Hindlimb muscle (tissue), 1 donor: ENCODE data around the gene CDKAL1. TPM values are rescaled to one million over a fixed set of nuclear protein-coding genes. Genes with fewer than 3 reads are reported as not detected.

ENCODE experiments used
- DNase-seq: peaks from one replicate; pipeline ENCODE4 v3.0.0-alpha.2; 2013
- polyA plus RNA-seq: library from polyadenylated mRNA; unstranded; fragments of 120-200 nt; gene quantifications from one replicate; pipeline ENCODE4 v1.2.1, GENCODE V29; 2013; ENCODE audit not compliant: insufficient read length

Gene CDKAL1
- polyA plus RNA-seq, 1 donor = 13.2 TPM

DNA sequence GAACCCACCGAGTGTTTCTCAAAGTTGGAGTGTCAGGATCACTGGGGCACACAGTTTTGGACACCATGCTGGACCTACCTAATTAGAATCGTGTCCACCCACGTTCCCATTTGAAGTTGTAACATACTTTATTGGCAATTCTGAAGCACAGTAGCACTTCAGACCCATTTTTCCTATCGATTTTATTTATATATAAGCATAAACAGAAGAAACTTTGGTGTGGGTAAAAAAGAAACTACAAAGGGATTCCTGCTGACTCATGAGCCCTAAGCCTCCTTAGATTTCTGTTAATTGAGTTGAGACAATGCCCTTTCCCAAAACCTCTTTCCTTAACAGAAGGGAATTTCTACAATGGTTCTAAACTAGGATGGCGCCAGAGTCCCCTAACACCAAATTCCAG lies 398.0 kb downstream of the CDKAL1 start:
- no peak for DNase-seq

DNA sequence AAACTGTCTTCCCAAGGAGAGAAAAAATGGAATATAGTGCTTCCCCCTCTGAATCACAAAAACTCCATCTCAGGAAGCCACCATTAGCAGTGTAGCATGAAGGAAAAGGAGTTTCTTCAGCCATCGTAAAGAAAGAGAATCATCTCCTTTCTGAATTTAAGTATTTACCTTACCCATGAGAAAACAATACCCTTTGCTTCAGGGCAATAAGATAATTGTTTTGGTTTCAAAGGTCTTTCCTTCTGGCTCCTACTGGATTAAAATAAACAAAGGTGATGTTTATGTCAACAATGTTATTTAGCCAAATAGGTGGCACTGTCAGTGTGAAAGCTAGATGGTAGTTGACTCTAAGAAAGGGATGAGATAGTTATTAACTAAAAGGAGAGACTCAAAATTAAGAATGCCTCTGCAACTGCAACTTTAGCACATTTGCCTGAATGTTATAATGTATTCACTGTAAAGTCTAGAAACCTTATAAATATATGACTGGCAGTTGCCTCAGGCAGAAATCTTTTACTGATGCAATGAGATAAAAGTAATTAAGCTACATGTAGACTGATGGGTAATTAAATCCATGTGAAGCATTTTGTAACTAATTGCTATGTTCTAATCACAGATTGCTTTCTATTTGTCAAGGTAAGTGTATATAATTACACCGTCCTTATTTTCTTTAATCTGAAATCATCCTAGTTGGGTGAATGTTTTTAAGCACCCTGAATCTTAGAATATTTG lies 399.0 kb downstream of the CDKAL1 start:
- DNase-seq = no peak

DNA sequence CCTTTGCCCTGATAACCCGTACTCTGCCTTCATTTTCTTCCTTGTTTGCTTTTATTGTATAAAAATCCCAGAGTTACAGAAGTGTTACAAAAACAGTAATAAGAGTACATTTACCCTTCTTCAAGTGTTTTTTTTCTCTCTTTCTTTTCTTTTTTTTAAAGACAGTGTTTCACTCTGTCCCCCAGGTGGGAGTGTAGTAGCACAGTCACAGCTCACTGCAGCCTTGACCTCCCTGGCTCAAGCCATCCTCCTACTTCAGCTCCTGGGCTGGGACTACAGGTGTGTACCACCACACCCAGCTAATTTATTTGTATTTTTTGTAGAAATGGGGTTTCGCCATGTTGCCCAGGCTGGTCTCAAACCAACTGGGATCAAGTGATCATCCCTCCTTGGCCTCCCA lies 402.7 kb downstream of the CDKAL1 start:
- no peak for DNase-seq

DNA sequence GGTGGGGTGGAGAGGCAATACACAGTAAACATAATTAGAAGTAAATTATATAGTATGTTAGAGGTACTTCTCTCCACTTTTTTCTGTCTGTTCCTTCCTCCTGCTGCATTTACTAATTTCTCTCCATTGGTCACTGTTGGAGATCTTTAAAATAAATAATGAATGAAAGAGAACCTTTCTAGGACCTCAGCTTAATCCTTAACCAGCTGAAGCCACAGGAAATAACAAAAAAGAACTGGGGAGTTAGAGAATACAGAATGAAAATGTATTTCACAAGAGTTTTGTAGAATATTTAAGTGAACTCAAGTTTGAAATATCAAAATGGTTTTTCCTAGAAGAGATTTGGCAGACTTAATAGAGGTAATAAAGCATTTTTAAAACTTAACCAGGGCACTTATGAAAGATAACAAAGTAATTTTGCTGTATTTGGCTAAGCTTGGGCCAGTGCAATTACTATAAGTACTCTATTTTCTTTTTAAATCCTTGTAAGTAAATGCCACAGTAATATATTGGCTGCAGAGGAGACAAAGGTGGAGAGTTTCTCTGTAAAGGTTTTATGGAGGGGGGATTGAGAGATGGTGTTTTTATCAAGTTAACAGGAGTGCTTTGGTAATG lies 405.0 kb downstream of the CDKAL1 start:
- no peak for DNase-seq

DNA sequence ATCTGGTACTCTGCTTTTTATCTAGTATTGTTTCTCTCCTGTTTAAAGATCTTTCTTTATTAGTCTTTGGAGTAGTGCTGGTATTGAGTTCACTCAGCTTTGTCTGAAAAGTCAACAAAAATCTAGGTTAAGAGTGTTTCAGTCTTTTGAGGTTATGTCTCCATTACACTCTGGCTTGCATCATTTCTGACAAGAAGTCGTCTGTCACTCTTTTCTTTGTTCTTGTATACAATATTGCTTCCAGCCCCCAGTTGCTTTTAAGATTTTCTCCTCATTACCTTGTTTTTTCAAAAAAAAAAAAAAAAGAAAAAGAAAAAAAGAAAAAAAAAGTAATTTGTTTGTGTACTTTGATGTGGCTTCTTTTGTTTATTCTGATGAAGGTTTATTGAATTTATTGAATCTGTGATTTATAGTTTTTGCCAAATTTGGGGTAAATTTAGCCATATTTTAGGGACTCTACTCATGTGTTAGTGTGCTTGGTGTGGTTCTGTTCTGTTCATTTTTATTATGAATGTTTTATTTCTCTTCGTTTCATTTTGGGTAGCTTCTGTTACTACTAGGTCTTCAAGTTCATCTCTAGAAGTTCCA lies 408.9 kb downstream of the CDKAL1 start:
- no peak for DNase-seq

DNA sequence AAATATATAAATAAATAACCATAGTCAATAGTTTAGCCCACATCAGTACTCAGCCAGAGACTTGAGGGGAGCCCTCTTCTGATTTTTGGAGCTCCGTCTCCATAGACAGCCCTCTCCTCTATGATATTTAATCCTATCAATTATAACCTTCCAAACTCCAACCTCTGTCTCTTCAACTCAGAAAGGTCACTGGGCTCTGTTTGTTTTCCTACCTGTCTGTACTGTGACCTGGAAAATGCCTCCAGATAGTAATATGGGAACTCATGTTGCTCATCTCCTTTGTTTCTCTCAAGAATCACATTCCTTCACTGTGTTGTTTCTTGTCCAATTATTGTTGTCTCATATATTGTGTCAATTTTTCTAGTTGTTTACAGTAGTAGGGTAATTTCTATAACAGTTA lies 409.7 kb downstream of the CDKAL1 start:
- no peak for DNase-seq

DNA sequence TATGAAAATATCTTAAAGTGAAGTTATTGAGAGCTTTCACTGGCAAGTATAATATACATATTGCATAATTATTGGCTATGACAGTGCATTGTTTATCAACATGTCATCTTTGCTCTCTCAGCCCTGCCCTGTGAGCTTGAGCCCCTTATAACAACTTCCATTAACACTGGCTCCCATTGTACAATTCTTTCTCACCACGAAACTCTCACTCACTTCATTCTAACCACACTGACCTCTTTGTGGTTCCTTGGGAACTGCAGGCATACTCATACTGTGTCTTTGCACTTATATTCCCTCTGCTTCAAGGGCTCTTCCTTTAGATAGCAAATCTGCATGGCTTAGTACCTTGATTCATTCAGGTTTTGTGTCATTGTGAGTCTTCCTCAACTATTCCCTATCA lies 411.8 kb downstream of the CDKAL1 start:
- no peak for DNase-seq

DNA sequence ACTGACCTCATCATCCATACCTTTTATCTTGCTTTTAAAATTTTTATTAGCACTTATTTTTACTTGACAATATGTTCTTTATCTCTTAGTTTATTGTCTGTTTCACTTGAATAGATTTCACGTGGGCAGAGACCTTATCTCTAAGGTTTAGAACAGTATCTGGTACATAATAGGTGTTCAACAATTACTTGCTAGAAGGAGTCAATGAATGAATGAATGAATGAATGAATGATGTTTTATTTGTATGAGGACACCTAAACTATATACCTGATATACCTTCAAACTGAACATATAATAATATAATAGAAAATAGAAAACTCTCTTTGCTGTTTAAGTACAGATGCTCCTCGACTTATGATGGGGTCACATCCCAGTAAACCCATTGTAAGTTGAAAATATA lies 412.6 kb downstream of the CDKAL1 start:
- no peak for DNase-seq

DNA sequence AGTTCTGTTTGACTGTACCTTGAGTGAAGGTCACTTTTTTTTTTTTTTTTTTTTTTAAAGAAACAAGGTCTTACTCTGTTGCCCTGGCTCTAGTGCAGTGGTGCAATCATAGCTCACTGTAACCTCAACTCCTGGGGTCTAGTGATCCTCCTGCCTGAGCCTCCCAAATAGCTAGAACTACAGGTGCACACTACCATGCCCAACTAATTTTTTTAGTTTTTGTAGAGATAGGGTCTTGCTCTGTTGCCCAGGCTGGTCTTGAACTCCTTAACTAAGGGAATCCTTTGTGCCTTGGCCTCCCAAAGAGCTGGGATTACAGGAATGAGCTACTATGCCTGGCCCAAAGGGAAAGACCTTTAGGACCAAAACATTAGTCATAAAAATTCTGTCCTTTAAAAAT lies 413.7 kb downstream of the CDKAL1 start:
- DNase-seq = no peak

DNA sequence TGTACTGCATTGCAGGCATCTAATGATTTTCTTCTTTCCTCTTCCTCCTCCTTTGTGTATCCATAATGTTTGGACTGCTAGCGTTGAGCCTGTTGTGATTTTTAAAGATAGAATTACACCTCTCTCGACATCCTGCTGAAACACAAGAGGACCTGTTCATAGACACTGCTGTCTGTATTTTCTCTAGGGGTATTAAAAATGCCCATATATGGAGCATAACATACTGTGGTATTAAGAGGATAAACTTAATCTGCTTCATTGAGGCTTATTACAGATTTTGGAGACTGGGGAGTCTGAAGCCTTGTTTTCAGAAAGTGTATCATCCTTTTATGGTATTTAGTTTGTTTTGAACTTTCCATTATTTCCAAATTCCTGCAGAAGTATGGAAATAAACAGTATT lies 414.3 kb downstream of the CDKAL1 start:
- DNase-seq = no peak

DNA sequence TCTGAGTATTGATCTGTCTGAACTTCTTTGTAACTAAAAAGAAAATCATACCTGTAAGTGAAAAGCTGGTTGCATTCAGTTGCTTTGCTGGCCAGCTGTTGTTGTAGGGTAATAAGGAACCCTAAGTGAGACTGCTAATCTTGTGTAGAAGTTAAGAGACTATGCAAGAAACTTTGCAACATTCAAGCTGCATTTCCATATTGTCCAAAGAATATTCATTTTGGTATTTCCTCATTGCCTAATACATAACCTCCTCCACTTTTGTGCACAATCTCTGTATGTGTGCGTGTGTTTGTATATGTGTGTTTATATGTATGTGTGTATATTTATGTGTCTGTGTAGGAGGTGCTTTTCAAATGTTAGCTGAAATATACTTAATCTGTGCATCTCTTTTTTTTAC lies 414.9 kb downstream of the CDKAL1 start:
- no peak for DNase-seq

DNA sequence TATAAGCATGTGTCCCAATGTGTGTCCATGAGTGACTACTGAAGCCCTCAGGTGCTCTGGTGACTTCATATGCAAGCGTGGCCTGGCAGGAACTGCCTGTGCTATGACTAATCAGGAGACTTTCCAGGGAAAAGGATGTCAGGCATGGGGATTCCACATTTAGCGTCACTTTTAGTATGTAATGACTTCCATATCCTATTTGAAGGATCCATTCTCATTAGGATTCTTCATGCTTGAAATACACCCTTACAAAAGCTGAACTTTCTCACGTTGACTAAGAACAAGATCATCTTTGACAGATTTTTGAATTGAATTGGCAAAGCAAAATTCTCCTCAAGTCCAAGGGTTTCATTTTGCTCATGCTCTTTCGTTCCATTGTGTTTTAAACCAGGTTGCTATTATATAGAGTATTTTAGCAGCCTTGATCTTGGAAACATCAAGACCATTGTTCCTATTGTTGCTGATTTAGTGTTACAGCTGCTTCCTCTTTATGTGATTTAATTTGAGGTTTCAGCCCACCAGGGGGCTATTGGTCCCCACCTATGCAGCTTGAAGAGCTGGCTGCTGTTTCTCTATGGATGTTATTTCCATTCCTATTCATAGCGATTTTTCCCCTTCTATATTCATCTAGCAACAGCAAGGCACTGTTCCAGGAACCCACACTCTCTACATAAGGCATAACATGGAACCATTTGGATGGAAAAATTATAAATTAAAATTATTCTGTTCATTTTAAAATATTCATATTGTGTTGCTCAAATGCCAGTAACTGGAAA lies 418.6 kb downstream of the CDKAL1 start:
- peak; percentile 78 for DNase-seq

DNA sequence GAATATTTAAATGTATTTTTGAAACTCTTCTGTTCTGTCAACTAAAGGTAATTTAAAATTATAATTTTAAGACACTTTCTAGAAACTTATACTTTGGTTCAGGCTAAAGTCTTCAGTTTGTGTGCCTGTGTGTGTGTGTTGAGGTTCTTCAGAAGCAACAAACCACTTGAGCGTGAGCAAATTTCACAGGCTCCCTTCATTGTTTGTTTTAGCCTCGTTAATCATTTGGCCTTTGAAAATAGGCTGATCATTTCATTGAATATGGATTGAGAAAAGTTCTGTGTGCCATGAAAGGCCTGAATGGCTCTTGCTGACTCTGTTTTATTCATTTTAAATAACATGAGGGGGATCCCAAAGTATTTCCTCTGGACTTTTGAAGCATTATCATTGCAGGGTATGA lies 420.1 kb downstream of the CDKAL1 start:
- DNase-seq = no peak

DNA sequence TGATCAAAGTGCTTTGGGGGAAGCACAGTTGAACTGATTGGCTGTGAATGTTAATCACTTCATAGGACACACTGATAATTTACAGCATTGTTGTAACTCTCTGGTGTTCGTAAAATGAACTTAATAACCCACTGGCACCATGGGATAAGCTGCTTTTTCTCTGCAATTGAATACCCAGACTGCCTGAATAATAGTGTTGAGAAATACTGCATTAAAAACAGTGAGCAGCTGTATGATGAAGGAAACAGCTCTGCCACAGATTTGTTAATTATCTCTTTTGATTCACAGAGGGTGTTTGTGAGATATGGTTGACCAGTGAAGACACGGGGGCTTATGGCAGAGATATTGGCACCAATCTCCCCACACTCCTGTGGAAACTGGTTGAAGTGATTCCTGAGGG lies 420.9 kb downstream of the CDKAL1 start:
- no peak for DNase-seq

DNA sequence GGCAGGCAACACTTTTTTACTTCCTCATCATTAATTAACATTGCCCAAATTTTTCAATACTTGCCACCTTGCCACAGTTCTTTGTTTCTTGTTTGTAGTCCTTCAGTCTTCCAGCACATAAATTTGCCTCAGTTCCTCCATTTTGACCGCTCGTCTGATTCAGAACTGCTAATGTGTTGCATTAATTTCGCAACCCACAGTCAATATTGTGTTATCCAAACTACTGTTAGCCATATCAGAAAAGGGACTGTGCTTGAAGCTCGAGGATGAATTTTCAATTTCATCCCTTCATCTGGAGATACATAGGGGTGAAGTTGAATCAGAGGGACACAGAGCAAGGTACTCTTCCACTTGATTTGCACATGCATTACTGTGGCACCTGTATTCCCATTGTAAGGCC lies 421.5 kb downstream of the CDKAL1 start:
- no peak for DNase-seq

DNA sequence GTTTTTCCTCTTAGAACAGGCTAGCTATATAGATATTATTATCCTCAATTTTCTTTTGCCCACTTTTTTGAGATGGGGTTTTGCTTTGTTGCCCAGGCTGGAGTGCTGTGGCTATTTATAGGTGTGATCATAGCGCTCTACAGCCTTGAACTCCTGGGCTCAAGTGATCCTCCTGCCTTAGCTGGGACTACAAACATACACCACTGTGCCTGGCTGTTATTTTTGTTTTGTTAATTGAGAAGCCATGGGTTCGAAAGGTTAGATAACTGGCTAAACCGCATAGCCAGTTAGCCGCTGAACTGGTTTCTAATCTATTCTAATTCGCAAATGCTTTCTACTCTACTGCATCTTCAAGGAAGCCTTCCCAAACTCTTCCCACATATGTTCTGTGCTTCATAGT lies 425.8 kb downstream of the CDKAL1 start:
- no peak for DNase-seq

DNA sequence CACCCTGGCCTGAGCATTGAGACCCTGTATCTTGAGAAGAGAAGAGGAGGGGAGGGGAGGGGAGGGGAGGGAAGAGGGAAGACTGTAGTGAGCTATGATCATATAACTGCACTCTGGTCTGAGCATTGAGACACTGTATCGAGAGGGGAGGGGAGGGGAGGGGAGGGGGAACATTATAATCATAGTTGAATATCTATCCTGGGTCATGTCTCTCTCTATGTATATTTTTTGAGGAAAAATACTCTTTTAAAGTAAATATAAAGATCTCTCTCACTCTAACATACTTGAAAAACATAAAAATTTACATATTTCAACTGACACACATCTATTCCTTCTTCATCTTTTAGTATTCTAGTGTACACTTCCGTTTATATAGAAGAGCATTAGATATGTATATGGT lies 431.0 kb downstream of the CDKAL1 start:
- DNase-seq = no peak

DNA sequence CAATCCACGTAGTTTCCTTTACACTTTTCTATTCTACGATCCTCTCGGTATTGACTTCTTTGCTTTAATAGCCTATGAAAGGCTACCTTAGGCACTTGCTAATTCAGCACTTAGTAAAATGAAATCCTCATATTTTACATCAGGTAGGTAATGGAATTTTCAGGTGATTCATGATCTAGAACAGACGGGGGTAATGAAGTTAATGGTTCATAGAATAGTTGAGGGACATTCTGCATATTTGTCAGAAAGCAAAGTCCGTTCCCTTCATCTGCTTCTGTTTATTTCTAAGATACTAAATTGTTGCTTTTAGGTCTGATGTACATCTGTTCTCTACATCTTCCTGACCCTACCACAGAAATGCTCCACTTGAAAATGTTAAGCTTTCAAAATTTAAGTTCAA lies 431.7 kb downstream of the CDKAL1 start:
- no peak for DNase-seq

DNA sequence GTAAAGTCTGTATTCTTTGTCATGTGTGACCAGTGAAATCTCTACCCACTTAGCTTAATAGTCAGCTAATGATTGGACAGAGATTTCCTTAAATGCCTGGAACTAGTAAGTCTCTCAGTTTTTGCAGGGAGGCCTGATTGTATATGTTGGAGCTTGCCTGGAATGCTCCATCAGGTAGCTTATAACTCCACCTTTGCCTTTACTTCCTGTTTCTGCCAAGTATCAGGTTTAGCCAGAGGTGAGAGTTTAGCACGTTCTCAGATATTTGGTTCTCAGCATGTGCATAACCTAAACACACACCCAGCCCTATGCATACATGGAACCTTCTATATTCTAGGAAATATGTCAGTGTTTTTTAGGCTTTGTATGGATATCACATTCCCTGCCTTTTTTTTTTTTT lies 435.3 kb downstream of the CDKAL1 start:
- DNase-seq = no peak

DNA sequence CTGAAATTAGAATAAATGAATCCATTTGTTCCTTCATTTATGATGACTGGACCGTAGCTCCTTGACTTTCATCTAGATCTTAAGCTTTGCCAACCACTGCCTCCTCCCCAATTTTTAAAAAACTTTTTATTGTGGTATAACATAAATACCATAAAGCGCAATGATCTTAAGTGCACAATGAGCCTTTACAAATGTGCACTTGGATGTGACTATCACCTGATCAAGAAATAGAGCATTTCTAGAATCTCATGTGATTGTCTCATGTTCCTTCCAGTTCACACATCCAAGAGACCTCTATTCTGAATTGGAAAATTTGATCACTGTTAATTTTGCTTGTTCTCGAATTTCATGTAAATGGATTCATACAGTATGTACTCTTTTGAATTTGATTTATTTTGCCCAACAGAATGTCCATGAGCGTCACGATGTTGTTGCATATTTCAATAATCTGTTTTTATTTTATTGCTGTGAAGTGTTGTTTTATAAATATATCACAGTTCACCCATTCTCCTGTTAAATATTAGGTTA lies 442.2 kb downstream of the CDKAL1 start:
- no peak for DNase-seq

DNA sequence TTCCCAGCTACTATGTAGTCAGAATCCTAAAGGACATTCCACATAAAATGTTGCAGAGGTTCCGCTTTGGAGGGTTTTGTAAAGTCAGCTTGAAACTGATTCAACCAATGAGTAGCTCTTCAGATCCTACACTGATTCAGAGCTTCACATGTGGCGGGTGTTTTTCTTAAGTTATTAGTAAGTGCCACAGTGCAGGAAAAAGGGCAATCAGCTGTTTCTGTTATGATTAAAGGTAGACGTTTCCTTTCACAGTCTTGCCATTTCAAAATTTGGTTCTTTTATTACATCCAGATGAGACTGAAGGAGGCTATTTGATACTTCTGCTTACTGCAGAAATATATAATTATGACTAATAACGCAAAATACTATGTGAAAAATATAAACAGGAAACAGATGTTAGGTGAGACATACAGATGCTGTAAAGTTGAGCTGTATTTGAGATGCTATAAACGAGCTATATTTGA lies 443.9 kb downstream of the CDKAL1 start:
- peak; percentile 32 for DNase-seq

DNA sequence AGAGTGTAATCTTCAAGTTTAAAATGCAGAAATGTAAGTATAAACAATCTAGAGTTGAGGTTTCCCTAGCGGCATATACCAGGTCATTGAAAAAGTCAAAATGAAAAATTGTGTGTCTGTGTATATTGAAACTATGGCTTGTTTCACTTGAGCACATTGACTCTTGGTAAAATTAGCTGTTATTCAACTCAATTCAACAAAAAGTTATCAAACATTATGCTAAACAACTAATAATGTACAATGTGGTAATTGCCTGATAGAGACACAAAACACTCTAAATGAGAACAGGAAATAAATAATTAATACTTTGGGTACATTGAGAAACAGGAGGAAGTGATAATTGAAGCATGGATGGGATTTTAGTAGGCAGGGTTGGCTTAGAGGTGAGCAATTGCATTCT lies 444.8 kb downstream of the CDKAL1 start:
- no peak for DNase-seq

DNA sequence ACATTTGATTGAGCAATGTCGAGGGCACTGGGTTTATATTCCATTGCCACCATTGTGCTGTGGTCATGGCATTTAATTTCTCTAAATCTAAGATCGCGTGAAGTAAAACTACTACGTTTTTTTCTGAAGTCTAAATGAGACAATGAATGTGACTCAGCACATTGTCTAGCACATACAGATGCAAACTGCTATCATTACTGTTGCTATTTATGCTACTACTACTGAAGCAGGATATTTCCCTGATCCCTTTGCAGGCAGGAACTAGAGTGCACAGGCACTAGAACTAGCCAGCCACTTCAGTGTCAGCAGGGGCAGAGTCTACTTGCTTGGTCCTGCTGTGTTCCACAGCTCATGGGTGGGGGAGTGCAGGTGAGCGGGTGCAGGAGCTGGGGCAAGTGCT lies 449.7 kb downstream of the CDKAL1 start:
- no peak for DNase-seq
